HG02885 (cell line): ENCODE results near the gene OR56B1.
"Not testable (repeated sequence)": the region's sequence is repeated elsewhere in the genome, so short reads cannot be mapped to it uniquely, and the experiment has no call there.

ENCODE experiments used
- ATAC-seq: cut with Tn5 transposase; IDR thresholded peaks from one replicate; pipeline ENCODE4 v1.9.1; 2021; ENCODE audit warnings: mild to moderate bottlenecking; ENCODE audit not compliant: unreplicated experiment, poor library complexity

Gene OR56B1, protein sequence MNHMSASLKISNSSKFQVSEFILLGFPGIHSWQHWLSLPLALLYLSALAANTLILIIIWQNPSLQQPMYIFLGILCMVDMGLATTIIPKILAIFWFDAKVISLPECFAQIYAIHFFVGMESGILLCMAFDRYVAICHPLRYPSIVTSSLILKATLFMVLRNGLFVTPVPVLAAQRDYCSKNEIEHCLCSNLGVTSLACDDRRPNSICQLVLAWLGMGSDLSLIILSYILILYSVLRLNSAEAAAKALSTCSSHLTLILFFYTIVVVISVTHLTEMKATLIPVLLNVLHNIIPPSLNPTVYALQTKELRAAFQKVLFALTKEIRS

DNA sequence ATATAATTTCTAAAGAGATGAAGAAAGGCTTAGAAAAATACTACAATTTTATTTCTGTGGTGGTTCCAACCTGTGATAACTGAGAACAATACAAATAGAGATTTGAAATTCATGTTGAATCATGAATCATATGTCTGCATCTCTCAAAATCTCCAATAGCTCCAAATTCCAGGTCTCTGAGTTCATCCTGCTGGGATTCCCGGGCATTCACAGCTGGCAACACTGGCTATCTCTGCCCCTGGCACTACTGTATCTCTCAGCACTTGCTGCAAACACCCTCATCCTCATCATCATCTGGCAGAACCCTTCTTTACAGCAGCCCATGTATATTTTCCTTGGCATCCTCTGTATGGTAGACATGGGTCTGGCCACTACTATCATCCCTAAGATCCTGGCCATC lies at the start of gene OR56B1:
Gene OR56B1, plus strand, starts transcription at position 53 of the 400 bp plus-strand sequence. Its CDS starts 69 bp downstream, at position 122.
- ATAC-seq, result no peak

GRCh38 chr11:5688482-5688881 lies 47.8 kb upstream of the OR56B1 start:
- no peak for ATAC-seq

DNA sequence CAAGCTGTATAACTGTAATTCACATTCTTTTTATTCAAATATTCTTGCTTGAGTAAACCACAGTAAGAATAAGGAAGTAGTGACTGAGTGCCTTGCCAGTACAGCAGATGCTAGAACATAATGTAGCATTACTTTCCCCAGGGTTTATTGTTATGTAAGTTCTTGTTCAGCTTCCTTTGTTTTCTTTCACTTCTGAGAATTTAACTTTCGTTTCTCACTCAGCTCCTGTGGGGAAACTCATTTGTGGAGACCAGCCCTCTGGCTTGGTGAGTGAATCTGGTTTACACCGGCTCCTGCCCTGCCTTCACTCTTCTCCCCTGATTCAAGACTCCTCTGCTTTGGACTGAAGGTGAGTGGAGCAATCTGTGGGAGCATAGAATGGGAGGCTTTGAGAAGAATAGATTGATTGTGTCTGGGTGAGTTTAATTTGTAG lies 46.7 kb upstream of the OR56B1 start, which contains the start of gene TRIM22:
Gene TRIM22, plus strand, starts transcription at position 240 of the 433 bp plus-strand sequence. CDS start 6,443 bp downstream, outside the sequence.
- peak; percentile 73 for ATAC-seq

DNA sequence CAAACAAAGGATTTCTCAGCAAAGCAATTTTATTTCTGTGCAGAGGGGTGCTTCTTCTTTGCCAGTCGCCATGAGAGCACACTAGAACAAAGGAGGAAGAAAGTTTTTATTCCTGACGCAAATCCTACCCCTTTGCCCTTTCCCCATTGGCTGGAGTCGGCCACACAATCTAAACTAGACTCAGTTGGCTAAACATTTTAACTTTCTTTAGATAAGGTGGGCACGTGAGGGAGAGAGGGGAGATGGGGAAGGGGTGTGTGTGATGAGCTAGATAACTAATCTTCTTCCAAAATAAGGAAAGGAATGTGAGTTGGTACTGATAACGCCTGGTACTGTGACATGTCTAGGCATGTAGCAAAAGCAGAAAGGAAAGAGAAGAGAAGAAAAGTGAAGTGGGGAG lies 46.0 kb upstream of the OR56B1 start:
- no peak for ATAC-seq

GRCh38 chr11:5690736-5691135 lies 45.5 kb upstream of the OR56B1 start:
- ATAC-seq, result no peak

DNA sequence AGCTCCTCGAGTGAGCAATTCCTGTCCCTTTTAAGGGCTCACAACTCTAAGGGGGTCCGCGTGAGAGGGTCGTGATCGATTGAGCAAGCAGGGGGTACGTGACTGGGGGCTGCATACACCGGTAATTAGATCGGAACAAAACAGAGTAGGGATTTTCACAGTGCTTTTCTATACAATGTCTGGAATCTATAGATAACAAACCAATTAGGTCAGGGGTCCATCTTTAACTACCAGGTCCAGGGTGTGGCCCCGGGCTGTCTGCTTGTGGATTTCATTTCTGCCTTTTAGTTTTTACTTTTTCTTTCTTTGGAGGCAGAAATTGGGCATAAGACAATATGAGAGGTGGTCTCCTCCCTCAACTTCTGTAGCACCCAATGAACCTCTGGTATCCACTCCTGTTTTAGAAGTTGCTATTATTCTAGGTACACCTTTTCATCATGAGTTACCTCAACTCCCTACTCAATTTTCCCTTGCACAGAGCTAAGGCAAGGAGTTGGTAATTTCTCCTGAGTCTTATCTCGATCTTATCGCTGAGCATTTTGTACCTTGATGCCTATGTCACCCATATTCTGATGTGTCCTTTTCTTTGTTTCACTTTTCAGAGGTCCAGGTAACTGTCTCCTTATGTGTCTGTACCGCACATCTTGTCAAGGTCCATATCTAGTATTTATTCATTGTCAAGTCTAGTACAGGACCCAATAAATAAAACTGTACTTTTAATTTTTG lies 44.8 kb upstream of the OR56B1 start:
- ATAC-seq, result not testable (repeated sequence)

- ATAC-seq, result no peak
These were observed 44.3 kb upstream of the OR56B1 start for GRCh38 chr11:5691964-5692361.

DNA sequence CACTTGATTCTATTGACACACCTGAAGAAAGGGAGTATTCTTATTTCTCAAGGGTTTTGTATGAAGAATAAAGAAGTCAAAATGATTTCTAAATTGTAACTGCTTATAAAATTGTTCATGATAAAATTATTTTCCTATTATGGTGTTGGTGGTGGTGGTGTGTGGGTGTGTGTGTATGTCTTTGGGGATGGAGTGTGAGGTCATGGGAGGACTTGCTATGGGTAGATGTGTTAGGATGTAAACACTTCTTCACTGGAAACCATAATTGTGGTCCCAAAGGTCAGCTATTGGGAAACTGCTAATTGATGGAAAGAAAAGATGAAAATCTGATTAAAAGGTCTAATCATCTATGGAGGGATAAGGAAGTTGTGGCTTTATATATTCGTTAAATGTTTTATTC lies 41.6 kb upstream of the OR56B1 start:
- no peak for ATAC-seq

DNA sequence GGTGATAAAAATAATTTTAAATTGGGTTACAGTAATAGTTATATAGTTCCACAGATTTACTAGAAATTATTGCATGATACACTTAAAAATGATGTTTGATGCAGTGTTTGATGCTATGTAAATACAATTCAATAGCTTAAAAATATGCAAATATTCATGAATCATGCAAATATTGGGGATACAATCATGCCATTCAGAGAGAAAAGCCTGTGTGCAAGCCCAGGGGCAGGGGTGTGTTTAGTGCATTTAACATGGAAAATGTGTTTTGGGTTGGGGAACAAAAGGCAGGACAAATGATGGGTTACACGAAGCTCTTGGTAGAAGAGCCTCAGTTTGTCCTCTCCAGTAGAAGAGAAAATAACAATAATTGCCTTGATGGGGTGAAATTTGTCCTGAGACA lies 40.7 kb upstream of the OR56B1 start:
- no peak for ATAC-seq

DNA sequence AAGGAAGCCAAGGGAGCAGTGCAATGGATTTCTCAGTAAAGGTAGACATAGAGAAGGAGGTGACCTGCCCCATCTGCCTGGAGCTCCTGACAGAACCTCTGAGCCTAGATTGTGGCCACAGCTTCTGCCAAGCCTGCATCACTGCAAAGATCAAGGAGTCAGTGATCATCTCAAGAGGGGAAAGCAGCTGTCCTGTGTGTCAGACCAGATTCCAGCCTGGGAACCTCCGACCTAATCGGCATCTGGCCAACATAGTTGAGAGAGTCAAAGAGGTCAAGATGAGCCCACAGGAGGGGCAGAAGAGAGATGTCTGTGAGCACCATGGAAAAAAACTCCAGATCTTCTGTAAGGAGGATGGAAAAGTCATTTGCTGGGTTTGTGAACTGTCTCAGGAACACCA lies 40.0 kb upstream of the OR56B1 start:
- no peak for ATAC-seq

- ATAC-seq, result no peak
These were observed 38.0 kb upstream of the OR56B1 start for GRCh38 chr11:5698281-5698680.

DNA sequence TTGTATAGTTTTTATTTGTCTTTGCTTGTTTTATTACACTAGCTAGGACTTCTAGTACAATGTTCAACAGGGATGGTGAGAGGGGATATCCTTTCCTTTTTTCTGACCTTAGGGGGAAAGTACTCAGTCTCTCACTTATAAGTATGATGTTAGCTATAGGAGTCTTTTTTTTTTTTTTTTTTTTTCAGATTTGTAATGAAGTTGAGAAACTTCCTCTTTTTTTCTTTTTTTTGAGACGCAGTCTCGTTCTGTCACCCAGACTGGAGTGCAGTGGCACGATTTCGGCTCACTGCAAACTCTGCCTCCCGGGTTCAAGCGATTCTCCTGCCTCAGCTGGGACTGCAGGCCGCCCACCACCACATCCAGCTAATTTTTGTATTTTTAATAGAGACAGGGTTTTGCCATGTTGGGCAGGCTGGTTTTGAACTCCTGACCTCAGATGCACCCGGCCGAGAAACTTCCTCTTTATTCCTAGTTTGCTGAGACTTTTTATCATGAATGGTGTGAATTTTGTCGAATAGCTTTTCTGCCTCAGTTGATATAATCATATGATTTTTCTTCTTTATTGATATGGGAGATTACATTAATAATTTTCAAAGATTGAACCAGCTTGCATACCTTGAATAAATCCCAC lies 35.7 kb upstream of the OR56B1 start:
- ATAC-seq, result no peak

DNA sequence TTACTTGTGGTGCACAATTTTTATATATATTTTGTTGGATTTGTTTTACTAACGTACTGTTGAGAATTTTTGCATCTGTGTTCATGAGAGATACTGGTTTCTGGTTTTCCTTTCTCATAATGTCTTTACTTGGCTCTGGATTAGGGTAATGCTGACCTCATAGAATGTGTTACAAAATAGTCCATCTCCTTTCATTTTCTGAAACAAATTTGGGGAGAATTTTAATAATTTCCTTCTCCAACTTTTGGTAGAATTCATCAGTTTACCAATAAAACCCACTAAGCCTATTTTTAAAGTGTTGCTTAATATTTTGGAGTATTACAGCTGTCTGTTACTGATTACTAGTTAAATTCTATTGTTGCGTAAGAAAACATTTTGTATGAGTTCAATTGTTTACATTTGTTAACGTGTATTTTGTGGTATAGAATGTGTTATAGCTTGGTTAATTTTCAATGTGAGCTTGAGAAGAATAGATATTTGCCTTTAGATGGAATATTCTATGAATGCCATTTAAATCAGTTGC lies 35.1 kb upstream of the OR56B1 start:
- ATAC-seq, result no peak

- peak; percentile 55 for ATAC-seq
These were observed 32.3 kb upstream of the OR56B1 start for GRCh38 chr11:5703741-5704536.

DNA sequence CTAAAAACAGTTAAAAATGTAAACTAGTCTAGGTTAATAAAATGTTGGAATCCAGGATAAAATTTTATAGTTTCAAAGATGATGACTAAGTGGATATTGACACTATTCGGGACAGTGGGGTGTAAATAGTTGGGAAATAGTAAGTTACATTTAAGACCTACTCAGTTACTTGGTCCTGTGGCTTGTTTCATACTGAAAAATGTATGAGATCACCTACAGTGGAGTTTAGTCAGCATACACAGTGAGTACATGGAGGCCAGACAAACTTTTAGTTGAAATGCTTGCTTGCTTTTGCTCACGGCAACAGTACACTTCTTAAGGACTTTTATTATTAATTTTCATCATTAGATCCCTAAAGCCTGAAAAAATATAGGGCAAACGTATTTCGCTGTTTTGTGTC lies 30.6 kb upstream of the OR56B1 start:
- ATAC-seq, result no peak

DNA sequence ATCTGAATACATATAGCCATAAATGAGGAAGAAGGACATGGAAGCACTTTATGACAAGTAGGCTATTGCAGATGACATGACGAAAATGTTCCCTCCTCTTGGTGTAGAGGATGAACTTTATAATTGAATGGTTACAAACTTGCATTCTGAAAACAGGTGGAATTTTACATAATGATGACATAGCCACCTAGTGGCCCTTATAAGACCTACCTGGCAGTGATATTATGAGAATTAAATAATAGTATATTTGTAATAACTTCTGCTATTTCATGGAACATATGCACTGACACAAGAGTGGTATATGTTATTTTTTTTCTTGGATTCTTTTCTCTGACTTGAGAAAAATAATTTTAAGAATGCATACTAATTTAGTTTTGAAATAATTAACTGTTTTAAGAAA lies 23.7 kb upstream of the OR56B1 start:
- peak; percentile 66 for ATAC-seq

DNA sequence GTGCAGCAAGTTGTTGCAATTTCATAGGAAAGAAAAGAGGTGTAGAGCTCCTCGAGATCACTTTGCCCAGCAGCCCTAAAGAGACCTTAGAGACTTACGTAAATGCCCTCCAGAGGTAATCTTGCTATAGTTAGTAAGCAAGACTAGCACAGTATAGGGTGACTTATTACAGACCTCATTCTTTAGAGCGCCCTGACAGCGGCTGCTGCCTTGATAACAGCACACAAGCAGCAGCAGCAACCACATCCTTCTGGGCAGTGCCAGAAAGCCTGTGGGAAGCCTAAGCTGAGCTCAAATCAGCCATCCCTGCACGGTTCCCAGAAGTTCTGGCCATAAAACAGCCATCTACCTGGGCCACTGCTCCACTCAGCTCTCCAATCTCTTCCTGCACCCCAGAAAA lies 22.6 kb upstream of the OR56B1 start:
- no peak for ATAC-seq

- ATAC-seq, result not testable (repeated sequence)
These were observed 19.7 kb upstream of the OR56B1 start for GRCh38 chr11:5716518-5716917.

GRCh38 chr11:5719703-5720495 lies 16.3 kb upstream of the OR56B1 start:
- no peak for ATAC-seq
